H9 (cell line): ENCODE measurements around the gene TRIM60. TPM values are rescaled to one million over a fixed set of nuclear protein-coding genes. Genes with fewer than 3 reads are reported as not detected.

Source experiments
- DNase-seq: peaks from one replicate; pipeline ENCODE4 v3.0.0-alpha.2; 2017
- H2AFZ ChIP-seq: one replicate; pipeline ENCODE4 v1.6.1; 2013; ENCODE audit warnings: mild to moderate bottlenecking, low read length, control low read depth, moderate library complexity
- H2AK5ac ChIP-seq: 2 replicates; pipeline ENCODE4 v1.6.1; 2013; ENCODE audit warnings: low read length, control low read depth, mixed read lengths; ENCODE audit not compliant: insufficient read length
- H2BK120ac ChIP-seq: one replicate; pipeline ENCODE4 v1.6.1; 2013; ENCODE audit warnings: low read depth, mild to moderate bottlenecking, low read length, control low read depth, inconsistent platforms; ENCODE audit not compliant: poor library complexity, severe bottlenecking
- H2BK12ac ChIP-seq: 2 replicates; pipeline ENCODE4 v1.6.1; 2013; ENCODE audit warnings: low read length, control low read depth, mixed read lengths, low read depth; ENCODE audit not compliant: insufficient read length
- H2BK15ac ChIP-seq: 2 replicates; pipeline ENCODE4 v1.6.1; 2013; ENCODE audit warnings: low read depth, low read length, control low read depth
- H2BK20ac ChIP-seq: one replicate; pipeline ENCODE4 v1.6.1; 2013; ENCODE audit warnings: low read depth, mild to moderate bottlenecking, low read length, control low read depth, inconsistent platforms; ENCODE audit not compliant: poor library complexity, severe bottlenecking
- H2BK5ac ChIP-seq: 2 replicates; pipeline ENCODE4 v1.6.1; 2013; ENCODE audit warnings: low read length, control low read depth, mixed read lengths; ENCODE audit not compliant: insufficient read length
- H3K14ac ChIP-seq: 2 replicates; pipeline ENCODE4 v1.6.1; 2013; ENCODE audit warnings: low read length, control low read depth; ENCODE audit not compliant: insufficient read depth
- H3K18ac ChIP-seq: 2 replicates; pipeline ENCODE4 v1.6.1; 2013; ENCODE audit warnings: low read depth, mild to moderate bottlenecking, mixed read lengths, low read length, control low read depth; ENCODE audit not compliant: insufficient read length
- H3K23ac ChIP-seq: 2 replicates; pipeline ENCODE4 v1.6.1; 2013; ENCODE audit warnings: low read length, control low read depth, mixed read lengths, low read depth; ENCODE audit not compliant: insufficient read length
- H3K23me2 ChIP-seq: 2 replicates; pipeline ENCODE4 v1.6.1; 2013; ENCODE audit warnings: low read depth, mild to moderate bottlenecking, mixed read lengths, low read length, control low read depth; ENCODE audit not compliant: insufficient read length, poor library complexity, severe bottlenecking
- H3K27ac ChIP-seq: 2 replicates; pipeline ENCODE4 v1.5.1; 2013; ENCODE audit warnings: low read length, control low read depth, mixed read lengths, low read depth; ENCODE audit not compliant: insufficient read length
- H3K27me3 ChIP-seq: 2 replicates; pipeline ENCODE4 v1.6.1; 2013; ENCODE audit warnings: low read length, control low read depth, inconsistent platforms; ENCODE audit not compliant: insufficient read depth
- H3K4ac ChIP-seq: 2 replicates; pipeline ENCODE4 v1.6.1; 2013; ENCODE audit warnings: low read depth, mild to moderate bottlenecking, control low read depth, inconsistent platforms, low read length, moderate library complexity
- H3K4me1 ChIP-seq: 2 replicates; pipeline ENCODE4 v1.6.1; 2013; ENCODE audit warnings: low read length, control low read depth, inconsistent platforms; ENCODE audit not compliant: insufficient read depth
- H3K4me2 ChIP-seq: 2 replicates; pipeline ENCODE4 v1.6.1; 2013; ENCODE audit warnings: low read length, control low read depth, mixed read lengths; ENCODE audit not compliant: insufficient read length, insufficient read depth
- H3K56ac ChIP-seq: 2 replicates; pipeline ENCODE4 v1.6.1; 2013; ENCODE audit warnings: low read depth, mild to moderate bottlenecking, mixed read lengths, low read length, control low read depth; ENCODE audit not compliant: insufficient read length
- H3K79me1 ChIP-seq: 2 replicates; pipeline ENCODE4 v1.6.1; 2013; ENCODE audit warnings: low read depth, mild to moderate bottlenecking, moderate library complexity, low read length, control low read depth, inconsistent platforms; ENCODE audit not compliant: insufficient read depth, poor library complexity, severe bottlenecking
- H3K79me2 ChIP-seq: 2 replicates; pipeline ENCODE4 v1.6.1; 2013; ENCODE audit warnings: low read length, control low read depth, inconsistent platforms; ENCODE audit not compliant: insufficient read depth
- H3K9ac ChIP-seq: 2 replicates; pipeline ENCODE4 v1.6.1; 2013; ENCODE audit warnings: low read length, control low read depth, mixed read lengths; ENCODE audit not compliant: insufficient read length; ENCODE audit errors: extremely low read depth
- H3K9me3 ChIP-seq: one replicate; pipeline ENCODE4 v1.6.1; 2013; ENCODE audit warnings: low read depth, low read length, inconsistent platforms; ENCODE audit not compliant: control insufficient read depth
- H3T11ph ChIP-seq: one replicate; pipeline ENCODE4 v1.6.1; 2013; ENCODE audit warnings: mild to moderate bottlenecking, low read length, control low read depth, inconsistent platforms
- H4K20me1 ChIP-seq: one replicate; pipeline ENCODE4 v1.6.1; 2013; ENCODE audit not compliant: control insufficient read depth, insufficient read length, insufficient read depth
- H4K5ac ChIP-seq: 2 replicates; pipeline ENCODE4 v1.6.1; 2013; ENCODE audit warnings: low read depth, mild to moderate bottlenecking, mixed read lengths, low read length, control low read depth; ENCODE audit not compliant: insufficient read length
- H4K8ac ChIP-seq: replicated peaks from 2 replicates; pipeline ENCODE4 v1.6.1; 2013; ENCODE audit warnings: low read length, control low read depth, mixed read lengths, low read depth; ENCODE audit not compliant: insufficient read length
- H4K91ac ChIP-seq: 2 replicates; pipeline ENCODE4 v1.6.1; 2013; ENCODE audit warnings: low read depth, mild to moderate bottlenecking, moderate library complexity, mixed read lengths, low read length, control low read depth; ENCODE audit not compliant: insufficient read length
- H3K27ac Mint-ChIP-seq, 3 experiments: 2 replicates in 2 of 3; 3 replicates in 1 of 3; pipeline ENCODE4 v1.8.0; 2020 to 2021; ENCODE audit warnings: mixed read lengths in 3 of 3, mild to moderate bottlenecking in 1 of 3, moderate library complexity in 1 of 3
- H3K27me3 Mint-ChIP-seq: 2 replicates; pipeline ENCODE4 v1.8.0; 2021; ENCODE audit warnings: low read depth, mild to moderate bottlenecking, moderate library complexity, mixed read lengths
- H3K36me3 Mint-ChIP-seq, 3 experiments: 2 replicates in 2 of 3; 3 replicates in 1 of 3; pipeline ENCODE4 v1.8.0; 2020 to 2021; ENCODE audit warnings: low read depth in 3 of 3, mixed read lengths in 3 of 3; ENCODE audit not compliant: insufficient read depth in 1 of 3
- H3K4me1 Mint-ChIP-seq, 2 experiments: 2 replicates each; pipeline ENCODE4 v1.8.0; 2020; ENCODE audit warnings: mixed read lengths in 2 of 2
- H3K4me3 Mint-ChIP-seq, 2 experiments: 2 replicates in 1 of 2; 3 replicates in 1 of 2; pipeline ENCODE4 v1.8.0; 2020 to 2021; ENCODE audit warnings: mild to moderate bottlenecking in 2 of 2, mixed read lengths in 2 of 2, moderate library complexity in 1 of 2
- H3K9me3 Mint-ChIP-seq, 2 experiments: 2 replicates in 1 of 2; 3 replicates in 1 of 2; pipeline ENCODE4 v1.8.0; 2020; ENCODE audit warnings: mild to moderate bottlenecking in 2 of 2, mixed read lengths in 2 of 2, moderate library complexity in 1 of 2
- total RNA-seq: library from RNA; stranded (reverse); gene quantifications from 2 replicates; pipeline ENCODE4 v1.2.1, GENCODE V29; 2021
- TF ChIP-seq, protein P1 (sequence below): fragments of 200-600 bp; sonication (generic); conservative IDR thresholded peaks from 3 replicates; pipeline ENCODE4 v1.8.0; 2021; ENCODE audit warnings: antibody characterized with exemption, mild to moderate bottlenecking

The TRIM60 gene
- total RNA-seq, 1 experiment from 2014 or later, result not detected

DNA sequence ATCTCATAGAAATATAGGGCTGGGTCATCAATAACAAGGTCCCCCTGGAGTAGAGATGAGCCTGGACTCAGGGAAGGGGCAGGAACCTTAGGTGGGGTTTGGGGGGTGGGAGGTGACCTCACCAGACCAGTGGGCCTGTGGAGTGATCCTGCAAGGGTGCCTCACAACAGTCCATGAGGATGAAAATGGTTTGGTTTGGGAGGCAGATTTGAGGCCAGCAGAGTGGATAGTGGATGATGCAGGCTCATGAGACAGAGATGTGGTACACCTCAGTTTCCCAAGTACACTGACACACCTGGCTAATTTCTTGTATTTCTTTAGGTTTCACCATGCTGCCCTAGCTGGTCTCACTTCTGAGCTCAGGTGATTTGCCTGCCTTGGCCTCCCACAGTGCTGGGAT is 18.1 kb upstream of the TRIM60 start:
- DNase-seq, result no peak
- TF ChIP-seq, protein P1, sequence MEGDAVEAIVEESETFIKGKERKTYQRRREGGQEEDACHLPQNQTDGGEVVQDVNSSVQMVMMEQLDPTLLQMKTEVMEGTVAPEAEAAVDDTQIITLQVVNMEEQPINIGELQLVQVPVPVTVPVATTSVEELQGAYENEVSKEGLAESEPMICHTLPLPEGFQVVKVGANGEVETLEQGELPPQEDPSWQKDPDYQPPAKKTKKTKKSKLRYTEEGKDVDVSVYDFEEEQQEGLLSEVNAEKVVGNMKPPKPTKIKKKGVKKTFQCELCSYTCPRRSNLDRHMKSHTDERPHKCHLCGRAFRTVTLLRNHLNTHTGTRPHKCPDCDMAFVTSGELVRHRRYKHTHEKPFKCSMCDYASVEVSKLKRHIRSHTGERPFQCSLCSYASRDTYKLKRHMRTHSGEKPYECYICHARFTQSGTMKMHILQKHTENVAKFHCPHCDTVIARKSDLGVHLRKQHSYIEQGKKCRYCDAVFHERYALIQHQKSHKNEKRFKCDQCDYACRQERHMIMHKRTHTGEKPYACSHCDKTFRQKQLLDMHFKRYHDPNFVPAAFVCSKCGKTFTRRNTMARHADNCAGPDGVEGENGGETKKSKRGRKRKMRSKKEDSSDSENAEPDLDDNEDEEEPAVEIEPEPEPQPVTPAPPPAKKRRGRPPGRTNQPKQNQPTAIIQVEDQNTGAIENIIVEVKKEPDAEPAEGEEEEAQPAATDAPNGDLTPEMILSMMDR, result no peak
- Histone ChIP-seq H3K79me2 (no peaks in the 10 kb centered on the region), H3K56ac (no peak overlapping the region), H2BK120ac (no peak overlapping the region), H2AK5ac (no peak overlapping the region), H3K9ac (no peak overlapping the region), H4K8ac (no peak overlapping the region), H4K5ac (no peak overlapping the region), H3K23ac (no peak overlapping the region), H3K23me2 (no peaks in the 10 kb centered on the region), H3K27ac (no peak overlapping the region), H2BK5ac (no peak overlapping the region), H3K4me1 (no peaks in the 10 kb centered on the region), H3K9me3 (no peaks in the 10 kb centered on the region), H2BK20ac (no peak overlapping the region), H3T11ph (no peak overlapping the region), H3K4me2 (no peak overlapping the region), H3K79me1 (no peaks in the 10 kb centered on the region), H2BK15ac (no peak overlapping the region; the same call in 1 of the 2 replicates), H3K14ac (no peak overlapping the region), H3K4ac (no peak overlapping the region), H4K20me1 (no peaks in the 10 kb centered on the region), H3K18ac (no peak overlapping the region), H2BK12ac (no peak overlapping the region), H4K91ac (no peak overlapping the region), H3K27me3 (no peaks in the 10 kb centered on the region), H2AFZ (no peak overlapping the region)
- H3K4me1 Mint-ChIP-seq, result peaks cover 0 to 3% of the 10 kb centered on the region in 2 experiments; a peak in 3 of 4 replicates
- no peak overlapping the region for H3K4me3 Mint-ChIP-seq
- peaks cover 4% of the 10 kb centered on the region; the same call in 1 of the 2 replicates for H3K27me3 Mint-ChIP-seq
- no peak overlapping the region for H3K27ac Mint-ChIP-seq
- H3K36me3 Mint-ChIP-seq, result no peaks in the 10 kb centered on the region
- H3K9me3 Mint-ChIP-seq, result no peaks in the 10 kb centered on the region; a peak in 1 of 5 replicates
